AG04449 (cell line): ENCODE measurements around the gene RDX.

Source experiments
- CTCF ChIA-PET: fragments of 350-600 bp; formaldehyde crosslinking; extraction: SDS; loops from one replicate; lab custom pipeline; 2021; ENCODE audit warnings: antibody characterized with exemption; lab: Yijun Ruan, JAX
- POLR2A ChIA-PET: fragments of 400-600, 350-600 bp; formaldehyde crosslinking; extraction: SDS; loops from one replicate; lab custom pipeline; 2020; ENCODE audit warnings: antibody characterized with exemption, inconsistent platforms; lab: Yijun Ruan, JAX
- DNase-seq: peaks from one replicate; pipeline ENCODE4 v3.0.0-alpha.2; 2010; ENCODE audit warnings: low read depth, low spot score
- H3K4me3 ChIP-seq: 2 replicates; pipeline ENCODE4 v1.5.1; 2011; ENCODE audit warnings: low read depth, mild to moderate bottlenecking, control low read depth, low read length
- TF ChIP-seq, protein P1 (sequence below): IDR thresholded peaks from one replicate; pipeline ENCODE4 v1.5.1; 2011; ENCODE audit warnings: mild to moderate bottlenecking, moderate library complexity, low read length, control low read depth, inconsistent platforms; ENCODE audit not compliant: insufficient read depth; ENCODE audit errors: missing control alignments

The RDX gene

DNA sequence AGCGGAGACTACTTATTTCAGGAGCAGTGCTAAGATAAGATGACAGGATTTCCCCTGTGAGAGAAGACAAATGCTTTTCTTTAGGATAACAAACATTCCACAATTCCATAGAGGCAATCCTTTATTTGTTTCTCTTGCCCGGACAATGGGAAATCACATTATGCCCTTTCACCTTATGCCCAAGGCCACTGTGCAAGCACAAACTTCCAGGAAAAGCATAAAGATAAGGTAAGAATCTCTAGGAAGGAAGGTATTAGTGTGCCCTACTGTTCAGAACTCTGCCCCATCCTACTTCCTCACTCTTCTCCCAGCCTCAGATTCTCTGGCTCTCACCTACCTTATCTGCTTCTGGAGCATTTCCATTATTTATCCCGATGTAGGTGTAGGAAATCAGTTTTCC is 23.1 kb upstream of the RDX start:
- ChIA-PET CTCF (interaction anchor here (1.4 kb wide), 1 partner anchor 70 kb away, joined by 3 read pairs; no protein-coding TSS in a partner anchor), POLR2A (no interaction called here)
- TF ChIP-seq, protein P1, sequence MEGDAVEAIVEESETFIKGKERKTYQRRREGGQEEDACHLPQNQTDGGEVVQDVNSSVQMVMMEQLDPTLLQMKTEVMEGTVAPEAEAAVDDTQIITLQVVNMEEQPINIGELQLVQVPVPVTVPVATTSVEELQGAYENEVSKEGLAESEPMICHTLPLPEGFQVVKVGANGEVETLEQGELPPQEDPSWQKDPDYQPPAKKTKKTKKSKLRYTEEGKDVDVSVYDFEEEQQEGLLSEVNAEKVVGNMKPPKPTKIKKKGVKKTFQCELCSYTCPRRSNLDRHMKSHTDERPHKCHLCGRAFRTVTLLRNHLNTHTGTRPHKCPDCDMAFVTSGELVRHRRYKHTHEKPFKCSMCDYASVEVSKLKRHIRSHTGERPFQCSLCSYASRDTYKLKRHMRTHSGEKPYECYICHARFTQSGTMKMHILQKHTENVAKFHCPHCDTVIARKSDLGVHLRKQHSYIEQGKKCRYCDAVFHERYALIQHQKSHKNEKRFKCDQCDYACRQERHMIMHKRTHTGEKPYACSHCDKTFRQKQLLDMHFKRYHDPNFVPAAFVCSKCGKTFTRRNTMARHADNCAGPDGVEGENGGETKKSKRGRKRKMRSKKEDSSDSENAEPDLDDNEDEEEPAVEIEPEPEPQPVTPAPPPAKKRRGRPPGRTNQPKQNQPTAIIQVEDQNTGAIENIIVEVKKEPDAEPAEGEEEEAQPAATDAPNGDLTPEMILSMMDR = no peak
- no peak overlapping the region for H3K4me3 ChIP-seq
- DNase-seq = no peak

DNA sequence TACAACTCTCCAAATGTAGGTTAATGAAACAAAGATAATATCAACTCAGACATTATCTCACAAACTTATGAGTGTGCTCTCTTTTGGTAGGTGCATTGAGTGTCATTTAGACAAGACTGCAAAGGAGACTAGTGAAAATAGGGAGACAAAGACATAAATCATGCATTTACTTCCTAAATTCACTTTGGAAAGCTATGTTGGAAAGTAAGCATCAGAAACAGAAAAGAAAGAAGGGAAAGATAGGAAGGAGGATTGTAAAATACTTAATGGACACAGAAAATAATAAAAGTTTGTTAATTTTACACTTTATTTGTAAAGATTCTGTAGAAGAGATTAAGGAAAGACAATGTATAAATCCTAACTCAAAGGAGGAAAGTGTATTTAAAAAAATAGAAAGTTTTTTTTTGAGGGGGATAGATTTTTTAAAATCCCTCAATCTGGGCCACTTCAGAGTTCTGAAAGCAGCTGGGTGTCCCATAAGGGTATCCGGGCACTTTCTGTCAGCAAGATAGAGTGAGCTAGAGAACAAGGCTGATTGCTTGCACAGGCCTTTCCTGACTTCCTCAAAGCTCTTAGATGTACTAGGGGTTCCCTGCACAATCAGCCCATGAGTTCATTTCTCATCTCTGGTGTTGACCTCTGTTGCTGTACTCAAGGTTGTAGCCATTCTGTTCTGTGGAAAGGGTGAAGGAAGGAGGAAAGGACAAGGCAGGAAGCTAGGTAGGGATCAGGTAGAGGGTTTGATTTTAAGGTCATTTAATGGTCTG is 22.4 kb upstream of the RDX start:
- H3K4me3 ChIP-seq = no peak overlapping the region
- CTCF ChIA-PET = interaction anchor here (0.9 to 1.4 kb wide), 2 partner anchors 59 to 69 kb away, joined by 3 read pairs; no protein-coding TSS in a partner anchor
- POLR2A ChIA-PET = no interaction called here
- TF ChIP-seq, protein P1 = no peak
- no peak for DNase-seq

DNA sequence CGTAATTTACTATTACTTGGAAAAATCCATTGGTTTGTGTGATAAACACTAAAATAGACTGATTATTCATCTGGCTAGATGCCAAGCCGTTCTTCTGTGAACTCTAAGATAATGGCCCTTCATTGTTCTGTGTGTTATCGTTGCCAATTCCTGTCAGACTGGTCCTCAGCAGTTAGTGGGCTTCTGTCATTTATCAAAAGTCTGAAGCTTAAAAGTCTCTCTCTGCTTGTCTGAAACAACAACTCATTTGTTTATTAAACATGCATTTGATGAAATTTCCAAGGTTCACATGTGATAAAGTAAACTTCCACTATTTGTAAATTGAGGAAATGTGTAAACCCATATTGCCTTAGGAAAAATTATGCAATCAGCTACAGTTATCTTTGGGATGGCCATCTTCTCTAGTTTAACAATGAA is 21.1 kb upstream of the RDX start:
- POLR2A ChIA-PET = no interaction called here
- H3K4me3 ChIP-seq = no peak overlapping the region
- TF ChIP-seq, protein P1 = no peak
- no peak for DNase-seq
- CTCF ChIA-PET = no interaction called here

DNA sequence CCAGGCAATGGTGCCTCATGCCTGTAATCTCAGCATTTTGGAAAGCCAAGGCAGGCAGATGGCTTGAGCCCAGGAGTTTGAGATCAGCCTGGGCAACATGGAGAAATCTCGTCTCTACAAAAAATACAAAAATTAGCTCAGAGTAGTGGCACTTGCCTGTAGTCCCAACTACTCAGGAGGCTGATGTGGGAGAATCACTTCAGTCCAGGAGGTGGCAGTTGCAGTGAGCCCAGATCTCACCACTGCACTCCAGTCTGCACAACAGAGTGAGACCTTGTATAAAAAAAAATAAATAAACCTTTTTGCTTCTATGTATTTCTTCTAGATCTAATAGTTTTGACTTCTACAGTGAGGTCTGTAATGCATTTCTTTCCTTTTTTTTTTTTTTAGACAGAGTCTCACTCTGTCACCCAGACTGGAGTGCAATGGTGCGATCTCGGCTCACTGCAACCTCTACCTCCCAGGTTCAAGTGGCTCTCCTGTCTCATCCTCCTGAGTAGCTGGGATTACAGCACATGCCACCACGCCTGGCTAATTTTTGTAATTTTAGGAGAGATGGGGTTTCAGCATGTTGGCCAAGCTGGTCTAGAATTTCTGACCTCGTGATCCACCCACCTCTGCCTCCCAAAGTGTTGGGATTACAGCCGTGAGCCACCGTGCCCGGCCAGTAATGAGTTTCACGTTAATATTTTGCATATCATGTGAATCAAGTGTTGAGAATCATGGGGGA is 18.1 kb upstream of the RDX start:
- DNase-seq = no peak
- ChIA-PET CTCF (no interaction called here), POLR2A (no interaction called here)
- H3K4me3 ChIP-seq = no peak overlapping the region
- TF ChIP-seq, protein P1 = no peak

DNA sequence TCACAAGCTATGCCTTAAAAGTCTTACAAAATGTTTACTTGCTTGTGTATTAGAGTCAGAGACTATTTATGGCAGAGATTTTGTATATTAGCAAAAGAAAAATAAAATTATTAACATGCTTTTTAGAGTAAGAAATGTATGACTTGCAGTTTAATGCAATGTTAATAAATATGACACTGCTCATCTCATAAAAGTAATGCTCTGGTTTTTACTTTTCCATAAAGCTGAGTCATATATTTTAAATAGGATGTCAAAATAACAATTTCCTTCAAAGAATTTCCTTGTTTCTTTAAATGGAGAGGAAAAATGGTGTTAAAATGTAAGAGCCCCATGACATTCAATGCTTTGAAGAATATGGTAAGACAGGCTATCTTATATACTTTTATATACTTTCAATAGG is 16.3 kb upstream of the RDX start:
- no peak for DNase-seq
- ChIA-PET CTCF (no interaction called here), POLR2A (no interaction called here)
- TF ChIP-seq, protein P1 = no peak
- H3K4me3 ChIP-seq = no peak overlapping the region
